GM12878 (cell line): ENCODE results near the gene AJM1. TPM values are rescaled to one million over a fixed set of nuclear protein-coding genes. Genes with fewer than 3 reads are reported as not detected.

Source experiments
- ATAC-seq: fragments of 200-7000 bp; cut with Tn5 transposase; 3 replicates; pipeline ENCODE4 v1.9.1; 2020; ENCODE audit warnings: mild to moderate bottlenecking, moderate library complexity
- BruUV-seq: library from RNA; stranded (reverse); fragments of 400-500 nt; replicated peaks from 2 replicates; lab custom pipeline; 2021; lab: Mats Ljungman, UMichigan
- CTCF ChIA-PET: fragments of 300-600 bp; sonication (Branson Sonifier 250); formaldehyde crosslinking; extraction: SDS; loops from one replicate; lab custom pipeline; 2021; ENCODE audit warnings: inconsistent platforms; lab: Yijun Ruan, JAX
- POLR2A ChIA-PET: fragments of 350-600 bp; formaldehyde crosslinking; extraction: SDS; loops from one replicate; lab custom pipeline; 2021; ENCODE audit warnings: inconsistent platforms; lab: Charles Lee
- RAD21 ChIA-PET: fragments of 300-600 bp; sonication (Branson Sonifier 250); formaldehyde crosslinking; loops from one replicate; lab custom pipeline; 2023; ENCODE audit warnings: antibody characterized with exemption; ENCODE audit not compliant: unreplicated experiment; lab: Charles Lee
- SMC1A ChIA-PET: fragments of 300-600 bp; sonication (Branson Sonifier 250); formaldehyde crosslinking; loops from one replicate; lab custom pipeline; 2023; ENCODE audit not compliant: unreplicated experiment, uncharacterized antibody; lab: Charles Lee
- DNase-seq: peaks from one replicate; pipeline ENCODE4 v3.0.0-alpha.2; 2011; ENCODE audit warnings: low read depth, low spot score
- FAIRE-seq: peaks from 3 replicates; lab custom pipeline; 2011; peaks lifted over from hg19 to GRCh38; lab: Jason Lieb, UNC
- H2AFZ ChIP-seq: 2 replicates; pipeline ENCODE4 v1.6.0; 2011; ENCODE audit warnings: low read depth, low read length, control low read depth; ENCODE audit not compliant: control insufficient read depth
- H3K27ac ChIP-seq: 2 replicates; pipeline ENCODE4 v1.5.1; 2011; ENCODE audit warnings: control low read depth; ENCODE audit not compliant: control insufficient read depth, insufficient read depth
- H3K27me3 ChIP-seq, 2 experiments: replicated peaks in 1 of 2; 2 replicates each; pipeline versions ENCODE4 v1.6.0 to v1.6.1; 2011; ENCODE audit warnings: low read length in 1 of 2; ENCODE audit not compliant: control insufficient read depth in 2 of 2, insufficient read depth in 2 of 2
- H3K36me3 ChIP-seq, 2 experiments: 2 replicates each; pipeline ENCODE4 v1.5.1; 2011; ENCODE audit warnings: low read length in 1 of 2; ENCODE audit not compliant: control insufficient read depth in 2 of 2, insufficient read depth in 2 of 2
- H3K4me1 ChIP-seq: 2 replicates; pipeline ENCODE4 v1.6.1; 2011; ENCODE audit warnings: mild to moderate bottlenecking, low read length, moderate library complexity, mixed read lengths; ENCODE audit not compliant: control insufficient read depth, insufficient read depth
- H3K4me2 ChIP-seq: 2 replicates; pipeline ENCODE4 v1.6.0; 2011; ENCODE audit warnings: control low read depth; ENCODE audit not compliant: control insufficient read depth, insufficient read depth
- H3K4me3 ChIP-seq: fragments of 200-600 bp; sonication (generic); 2 replicates; pipeline ENCODE4 v1.5.1; 2016
- H3K79me2 ChIP-seq: 2 replicates; pipeline ENCODE4 v1.6.0; 2011; ENCODE audit warnings: low read length; ENCODE audit not compliant: control insufficient read depth, insufficient read depth
- H3K9ac ChIP-seq: 2 replicates; pipeline ENCODE4 v1.8.0; 2011; ENCODE audit warnings: low read length, control low read depth, mixed read lengths; ENCODE audit not compliant: control insufficient read depth, insufficient read depth
- H3K9me3 ChIP-seq: replicated peaks from 3 replicates; pipeline ENCODE4 v1.5.1; 2011; ENCODE audit warnings: mild to moderate bottlenecking, low read length; ENCODE audit not compliant: control insufficient read depth, insufficient read depth
- H4K20me1 ChIP-seq: 2 replicates; pipeline ENCODE4 v1.6.0; 2011; ENCODE audit not compliant: control insufficient read depth, insufficient read depth
- ATF2 ChIP-seq: IDR thresholded peaks from 2 replicates; pipeline ENCODE4 v1.6.1; 2012; ENCODE audit warnings: low read length, inconsistent platforms
- BCL3 ChIP-seq: IDR thresholded peaks from 2 replicates; pipeline ENCODE4 v1.6.1; 2011; ENCODE audit warnings: borderline replicate concordance, low read depth, mild to moderate bottlenecking, moderate library complexity, low read length; ENCODE audit not compliant: insufficient read depth, poor library complexity, severe bottlenecking
- CEBPB ChIP-seq, 2 experiments: fragments of 150-350 bp in 1 of 2; IDR thresholded peaks; 2 replicates each; pipeline ENCODE4 v1.6.1; 2012 to 2014; ENCODE audit warnings: low read depth in 2 of 2, low read length in 2 of 2, borderline replicate concordance in 1 of 2, inconsistent platforms in 1 of 2
- EGR1 ChIP-seq, 2 experiments: IDR thresholded peaks; 1 replicate in 1 of 2; 2 replicates in 1 of 2; pipeline ENCODE4 v1.6.1; 2011 to 2012; ENCODE audit warnings: low read depth in 2 of 2, low read length in 2 of 2, borderline replicate concordance in 1 of 2, mild to moderate bottlenecking in 1 of 2, moderate library complexity in 1 of 2
- GABPA ChIP-seq: IDR thresholded peaks from 2 replicates; pipeline ENCODE4 v1.6.1; 2014; ENCODE audit warnings: antibody characterized with exemption, low read depth, mild to moderate bottlenecking, inconsistent platforms
- IRF3 ChIP-seq: fragments of 450-650 bp; IDR thresholded peaks from 2 replicates; pipeline ENCODE4 v1.6.1; 2014; ENCODE audit warnings: mild to moderate bottlenecking
- IRF5 ChIP-seq: fragments of 450-650 bp; IDR thresholded peaks from 2 replicates; pipeline ENCODE4 v1.6.1; 2017; ENCODE audit warnings: borderline replicate concordance
- LARP7 ChIP-seq: fragments of 450-650 bp; IDR thresholded peaks from 2 replicates; pipeline ENCODE4 v1.6.1; 2017; ENCODE audit warnings: mild to moderate bottlenecking
- MTA2 ChIP-seq: fragments of 450-650 bp; IDR thresholded peaks from 2 replicates; pipeline ENCODE4 v1.6.1; 2016; ENCODE audit warnings: low read depth, mild to moderate bottlenecking, moderate library complexity
- MYC ChIP-seq: IDR thresholded peaks from 2 replicates; pipeline ENCODE4 v1.6.1; 2011; ENCODE audit warnings: mild to moderate bottlenecking, low read length, moderate library complexity, inconsistent platforms; ENCODE audit not compliant: insufficient read depth, insufficient replicate concordance, insufficient read length, severe bottlenecking
- NR2F1 ChIP-seq: fragments of 450-650 bp; conservative IDR thresholded peaks from 2 replicates; pipeline ENCODE4 v1.6.1; 2017; ENCODE audit warnings: mild to moderate bottlenecking
- POU2F2 ChIP-seq: IDR thresholded peaks from 3 replicates; pipeline ENCODE4 v1.6.1; 2011; ENCODE audit warnings: low read depth, mild to moderate bottlenecking, low read length, borderline replicate concordance
- SP1 ChIP-seq: IDR thresholded peaks from one replicate; pipeline ENCODE4 v1.6.1; 2011; ENCODE audit warnings: low read depth, low read length
- TARDBP ChIP-seq: IDR thresholded peaks from 2 replicates; pipeline ENCODE4 v1.6.1; 2016; ENCODE audit warnings: borderline replicate concordance
- ZNF622 ChIP-seq: fragments of 450-650 bp; IDR thresholded peaks from 2 replicates; pipeline ENCODE4 v1.6.1; 2017; ENCODE audit warnings: mild to moderate bottlenecking, inconsistent platforms
- WGBS: methylation state at CpG from one replicate; pipeline ENCODE4 v1.1.6; 2016; ENCODE audit warnings: low lambda C conversion rate; ENCODE audit not compliant: insufficient replicate concordance, insufficient coverage; ENCODE audit errors: missing lambda C conversion rate; 5-methylcytosine and 5-hydroxymethylcytosine counted together
- in situ Hi-C: fragments of 300-500 bp; cut with MboI; formaldehyde crosslinking; loops from 9 replicates; pipeline ENCODE4 v1.14.3; 2018; ENCODE audit warnings: mixed read lengths
- intact Hi-C: fragments of 100-400 bp; cut with micrococcal nuclease; formaldehyde crosslinking; loops from one replicate; pipeline ENCODE4 v1.14.2; 2022; ENCODE audit not compliant: unreplicated experiment
- polyA plus RNA-seq, 11 experiments: library from polyadenylated mRNA; depleted of rRNA in 4 of 11; unstranded in 6 of 11; stranded (reverse) in 5 of 11; fragments of >200 nt; fragmentation: Nextera tagmentation in 4 of 11; fragmentation: Illumina TruSeq in 1 of 11; extraction: Ambion mirVana in 4 of 11; extraction: Trizol in 1 of 11; gene quantifications; 1 replicate in 1 of 11; 2 replicates in 10 of 11; pipeline versions ENCODE4 v1.2.1 to v1.2.3, GENCODE V29; 2011 to 2016; ENCODE audit warnings: inconsistent platforms in 2 of 11, missing spikeins in 2 of 11, low read depth in 1 of 11
- total RNA-seq, 4 experiments: library from RNA; depleted of rRNA in 3 of 4; stranded (reverse); fragments of >200 nt in 3 of 4; fragmentation: Illumina TruSeq in 1 of 4; extraction: Trizol in 1 of 4; gene quantifications; 2 replicates each; pipeline versions ENCODE4 v1.2.1 to v1.2.3, GENCODE V29; 2013 to 2021

The AJM1 gene
- total and polyA plus RNA-seq, 10 of the 15 experiments (the other 5 are each of a cell fraction or from before 2014, with no cell fraction given) = 0.06 to 2.5 (median 1.0) TPM; not detected in 2

GRCh38 chr9:136838314-136839228 lies 3.7 kb upstream of the AJM1 start:
- no peaks in the 10 kb centered on the region; the same call in 1 of the 2 replicates for H4K20me1 ChIP-seq
- peaks cover 5% of the 10 kb centered on the region; the same call in 1 of the 2 replicates for H3K4me1 ChIP-seq
- H3K27me3 ChIP-seq = no peaks in the 10 kb centered on the region
- DNase-seq (no peak), FAIRE-seq (no peak), ATAC-seq (no peak)
- H3K27ac ChIP-seq = no peak overlapping the region
- ChIA-PET POLR2A (no interaction called here), CTCF (interaction anchor here (0.6 kb wide), 1 partner anchor 34 kb away, joined by 6 read pairs; no protein-coding TSS in a partner anchor), SMC1A (no interaction called here), RAD21 (no interaction called here)
- H3K36me3 ChIP-seq = no peaks in the 10 kb centered on the region
- intact Hi-C loops (no loop called here), in situ Hi-C loops (no loop called here)
- no peak overlapping the region for H3K4me3 ChIP-seq
- BruUV-seq = no TSS peak
- 83% methylated on average over 29 of the region's 29 CpGs for WGBS
- no peak overlapping the region for H2AFZ ChIP-seq
- H3K79me2 ChIP-seq = no peaks in the 10 kb centered on the region
- no peaks in the 10 kb centered on the region for H3K9me3 ChIP-seq
- no peak overlapping the region for H3K9ac ChIP-seq
- H3K4me2 ChIP-seq = no peak overlapping the region
- TF ChIP-seq MTA2 (no peak), IRF5 (no peak), IRF3 (no peak), POU2F2 (no peak), TARDBP (no peak), EGR1 (IDR thresholded peaks at IDR 0.05; ENCODE audit: borderline replicate concordance in 1 of 2, low read depth in 2 of 2, low read length in 2 of 2) (no peak), LARP7 (no peak), ZNF622 (no peak), BCL3 (no peak), MYC (no peak), SP1 (no peak), ATF2 (no peak), NR2F1 (no peak), CEBPB (IDR thresholded peaks at IDR 0.05; ENCODE audit: borderline replicate concordance in 1 of 2, low read depth in 2 of 2, low read length in 2 of 2) (no peak), GABPA (no peak)
